Left ventricle myocardium inferior (tissue), 1 donor: ENCODE results near the gene IL1RAPL1. TPM values are rescaled to one million over a fixed set of nuclear protein-coding genes. Genes with fewer than 3 reads are reported as not detected.
"Not testable (repeated sequence)": the region's sequence is repeated elsewhere in the genome, so short reads cannot be mapped to it uniquely, and the experiment has no call there.

Source experiments
- DNase-seq: peaks from one replicate; pipeline ENCODE4 v3.0.0-alpha.2; 2020
- H3K27ac ChIP-seq: fragments of 200-600 bp; replicated peaks from 2 replicates; pipeline ENCODE4 v1.8.0; 2021
- H3K27me3 ChIP-seq: fragments of 200-600 bp; 2 replicates; pipeline ENCODE4 v1.8.0; 2021; ENCODE audit warnings: low read depth
- H3K36me3 ChIP-seq: fragments of 200-600 bp; 2 replicates; pipeline ENCODE4 v1.8.0; 2021
- H3K4me1 ChIP-seq: fragments of 200-600 bp; 2 replicates; pipeline ENCODE4 v1.8.0; 2021
- H3K4me3 ChIP-seq: fragments of 200-600 bp; 2 replicates; pipeline ENCODE4 v1.8.0; 2021; ENCODE audit warnings: mild to moderate bottlenecking, moderate library complexity
- H3K9me3 ChIP-seq: fragments of 200-600 bp; replicated peaks from 2 replicates; pipeline ENCODE4 v1.8.0; 2021
- CTCF ChIP-seq: fragments of 200-600 bp; IDR thresholded peaks from 2 replicates; pipeline ENCODE4 v1.8.0; 2021; ENCODE audit warnings: antibody characterized with exemption, mild to moderate bottlenecking, borderline replicate concordance
- intact Hi-C: fragments of 100-400 bp; cut with micrococcal nuclease; formaldehyde crosslinking; loops from one replicate; pipeline ENCODE4 v1.11.0; 2022
- total RNA-seq: library from RNA; stranded (reverse); fragmentation: NEBNext Ultra II Directional; extraction: Animal tissue kit (Norgen Biotek cat#: 25700); gene quantifications from one replicate; pipeline ENCODE4 v1.2.1, GENCODE V29; 2021
- donor health status: DM: no; HTN: yes; CAD: no; lungs with severe emphysema.

Gene IL1RAPL1
- total RNA-seq, 1 donor from 2014 or later: 1.9 TPM

- H3K9me3 ChIP-seq: no peaks in the 10 kb centered on the region
- no peaks in the 10 kb centered on the region for H3K36me3 ChIP-seq
- no peak for DNase-seq
- H3K27ac ChIP-seq: no peak overlapping the region
- peaks cover 8% of the 10 kb centered on the region for H3K4me1 ChIP-seq
- H3K27me3 ChIP-seq: no peaks in the 10 kb centered on the region
- no peak for TF ChIP-seq CTCF
- intact Hi-C loops: no loop called here
- H3K4me3 ChIP-seq: no peak overlapping the region
Observed at GRCh38 chrX:29082558-29082957, 495.3 kb downstream of the IL1RAPL1 start.

- Histone ChIP-seq H3K9me3 (no peaks in the 10 kb centered on the region), H3K4me3 (no peak overlapping the region), H3K27ac (no peak overlapping the region), H3K27me3 (no peaks in the 10 kb centered on the region), H3K4me1 (peaks cover 8% of the 10 kb centered on the region), H3K36me3 (no peaks in the 10 kb centered on the region)
- intact Hi-C loops: no loop called here
- no peak for TF ChIP-seq CTCF
- no peak for DNase-seq
Observed at GRCh38 chrX:29083823-29084222, 496.6 kb downstream of the IL1RAPL1 start.

GRCh38 chrX:29090811-29091210, 503.6 kb downstream of the IL1RAPL1 start:
- H3K36me3 ChIP-seq: no peaks in the 10 kb centered on the region
- no peak overlapping the region for H3K27ac ChIP-seq
- no peak for DNase-seq
- no peak overlapping the region for H3K4me3 ChIP-seq
- peak; percentile 57 for TF ChIP-seq CTCF
- intact Hi-C loops: no loop called here
- H3K4me1 ChIP-seq: no peaks in the 10 kb centered on the region
- H3K9me3 ChIP-seq: no peaks in the 10 kb centered on the region
- H3K27me3 ChIP-seq: no peaks in the 10 kb centered on the region

- no peak overlapping the region for H3K4me3 ChIP-seq
- H3K36me3 ChIP-seq: no peaks in the 10 kb centered on the region
- H3K4me1 ChIP-seq: no peaks in the 10 kb centered on the region
- H3K27ac ChIP-seq: no peak overlapping the region
- no peak for TF ChIP-seq CTCF
- H3K9me3 ChIP-seq: no peaks in the 10 kb centered on the region
- DNase-seq: no peak
- no peaks in the 10 kb centered on the region for H3K27me3 ChIP-seq
- intact Hi-C loops: no loop called here
Observed at GRCh38 chrX:29107231-29107630, 520.0 kb downstream of the IL1RAPL1 start.

- no peak overlapping the region for H3K27ac ChIP-seq
- H3K36me3 ChIP-seq: no peaks in the 10 kb centered on the region
- DNase-seq: no peak
- H3K4me3 ChIP-seq: no peak overlapping the region
- H3K4me1 ChIP-seq: no peaks in the 10 kb centered on the region
- intact Hi-C loops: no loop called here
- H3K27me3 ChIP-seq: no peaks in the 10 kb centered on the region
- H3K9me3 ChIP-seq: no peaks in the 10 kb centered on the region
- TF ChIP-seq CTCF: no peak
Observed at GRCh38 chrX:29110041-29110440, 522.8 kb downstream of the IL1RAPL1 start.

- H3K9me3 ChIP-seq: no peaks in the 10 kb centered on the region
- TF ChIP-seq CTCF: no peak
- H3K4me3 ChIP-seq: no peak overlapping the region
- no peaks in the 10 kb centered on the region for H3K4me1 ChIP-seq
- H3K36me3 ChIP-seq: no peaks in the 10 kb centered on the region
- DNase-seq: no peak
- no peak overlapping the region for H3K27ac ChIP-seq
- no peaks in the 10 kb centered on the region for H3K27me3 ChIP-seq
- intact Hi-C loops: no loop called here
Observed at GRCh38 chrX:29113221-29113620, 526.0 kb downstream of the IL1RAPL1 start.

- H3K4me1 ChIP-seq, H3K9me3 ChIP-seq, H3K36me3 ChIP-seq, H3K4me3 ChIP-seq, H3K27ac ChIP-seq, DNase-seq, intact Hi-C loops, H3K27me3 ChIP-seq: not testable (repeated sequence)
Observed at GRCh38 chrX:29122817-29123216, 535.6 kb downstream of the IL1RAPL1 start.
